HG02943 (cell line): ENCODE results near the gene SLIT1.
"Not testable (repeated sequence)": the region's sequence is repeated elsewhere in the genome, so short reads cannot be mapped to it uniquely, and the experiment has no call there.

ENCODE experiments used
- ATAC-seq: cut with Tn5 transposase; IDR thresholded peaks from one replicate; pipeline ENCODE4 v1.9.1; 2021; ENCODE audit warnings: mild to moderate bottlenecking, low read depth, moderate library complexity; ENCODE audit not compliant: unreplicated experiment

SLIT1 gene

DNA sequence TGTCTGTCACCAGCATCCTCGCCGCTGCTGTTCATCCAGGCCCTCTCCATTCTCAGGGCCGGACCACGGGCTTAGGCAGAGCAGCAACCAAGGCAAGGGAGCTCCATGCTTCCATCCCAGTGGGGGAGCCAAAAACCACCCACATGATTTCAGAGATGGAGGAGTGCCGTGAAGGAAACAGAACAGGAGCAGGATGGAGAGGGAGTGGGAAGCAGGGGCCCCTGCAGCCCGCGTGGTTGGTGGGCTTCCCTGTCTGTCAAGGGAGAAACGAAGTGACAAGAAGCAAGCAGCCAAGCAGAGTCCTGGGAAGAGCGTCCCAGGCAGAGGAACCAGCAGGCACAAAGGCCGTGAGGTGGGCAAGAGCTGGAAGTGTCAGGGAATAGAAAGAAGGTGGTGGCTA lies 95.7 kb downstream of the SLIT1 start:
- no peak for ATAC-seq

DNA sequence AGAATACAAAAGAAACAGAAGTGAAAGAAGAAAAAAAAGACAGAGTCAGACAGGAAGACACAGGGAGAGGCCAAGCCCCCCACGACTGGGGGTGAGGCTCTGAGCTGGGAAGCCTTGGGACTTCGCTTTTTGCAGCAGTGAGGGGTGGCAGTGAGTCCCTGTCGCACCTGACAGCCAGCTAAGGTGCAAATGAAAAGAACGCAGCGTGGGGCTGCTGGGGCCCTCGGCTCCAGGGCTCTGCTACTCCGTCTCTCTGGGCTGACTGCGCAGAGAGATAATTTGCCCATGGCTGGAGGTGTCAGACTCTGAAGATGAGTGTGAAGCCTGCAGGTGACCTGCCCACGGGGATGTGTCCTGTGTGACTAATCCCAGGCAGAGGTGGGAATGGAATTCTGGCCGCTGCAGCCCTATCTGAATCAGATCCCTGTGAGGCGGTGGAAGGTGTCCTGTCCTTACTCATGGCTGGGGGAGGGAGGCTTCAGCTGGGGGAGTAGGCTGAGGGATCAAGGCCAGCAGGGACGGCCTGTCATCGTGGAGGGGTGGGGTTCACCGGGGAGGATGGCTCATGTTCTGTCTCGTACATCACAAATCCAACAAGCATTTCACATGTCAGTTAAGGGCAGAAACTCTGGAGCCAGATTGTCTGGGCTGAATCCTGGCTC lies 96.4 kb downstream of the SLIT1 start:
- no peak for ATAC-seq

DNA sequence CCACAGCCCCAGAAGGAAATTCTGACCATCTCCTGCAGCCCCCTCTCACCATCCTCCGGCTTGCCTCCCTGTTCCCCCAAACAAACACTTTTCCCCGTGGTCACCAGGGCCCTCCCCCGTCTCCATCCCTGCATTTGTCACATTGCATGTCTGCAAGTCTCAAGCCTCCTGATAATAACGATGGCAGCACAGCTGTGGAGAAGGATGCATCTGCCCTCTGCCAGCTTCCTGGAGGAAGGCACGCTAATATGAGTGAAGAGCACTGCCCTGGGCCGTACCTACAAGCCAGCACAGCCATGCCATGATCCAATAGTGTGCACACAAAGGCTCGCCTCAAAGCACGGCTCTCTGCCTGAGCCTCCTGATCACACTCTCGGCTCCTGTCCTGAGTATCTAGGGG lies 98.5 kb downstream of the SLIT1 start:
- ATAC-seq: no peak

DNA sequence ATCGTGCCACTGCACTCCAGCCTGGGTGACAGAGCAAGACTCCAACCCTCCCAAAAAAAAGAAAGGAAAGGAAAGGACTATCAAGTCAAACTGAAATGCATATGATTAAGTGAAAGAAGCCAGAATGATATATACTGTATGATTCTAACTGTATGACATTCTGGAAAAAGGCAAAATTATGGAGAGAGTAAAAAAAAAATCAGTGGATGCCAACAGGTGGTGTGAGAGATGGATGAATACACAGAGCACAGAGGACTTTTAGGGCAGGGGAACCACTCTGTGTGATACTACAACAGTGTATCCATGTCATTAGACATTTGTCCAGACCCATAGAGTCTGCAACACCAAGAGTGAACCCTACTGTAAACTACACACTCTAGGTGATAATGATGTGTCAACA lies 99.2 kb downstream of the SLIT1 start:
- ATAC-seq: no peak

DNA sequence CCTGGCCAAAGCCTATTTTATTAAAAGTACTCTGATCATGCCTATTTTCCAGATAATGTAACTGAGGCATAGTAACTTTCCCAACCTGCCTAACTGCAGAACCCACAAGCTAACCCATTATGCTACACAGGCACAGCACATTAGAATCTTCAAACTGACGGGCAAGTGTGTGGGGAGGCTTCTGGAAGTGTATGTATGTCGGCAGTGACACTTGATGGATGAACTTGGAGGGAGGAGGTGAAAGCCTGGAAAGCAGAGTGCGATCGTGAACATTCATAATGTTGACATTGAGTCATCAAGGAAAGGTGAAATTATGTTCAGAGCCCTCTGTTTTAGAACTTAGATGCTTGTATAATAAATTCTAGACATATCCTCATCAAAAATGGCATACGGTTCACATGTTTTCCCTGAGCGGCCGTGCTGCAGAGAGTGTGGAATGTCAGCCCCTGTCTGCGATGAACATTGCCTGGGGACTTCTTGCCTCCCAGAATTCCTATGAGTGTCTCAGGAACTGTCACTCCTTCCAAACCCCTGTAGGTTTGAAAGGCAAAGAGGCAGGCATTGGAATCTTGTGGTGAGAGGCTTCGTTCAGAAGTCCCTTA lies 102.4 kb downstream of the SLIT1 start:
- no peak for ATAC-seq

DNA sequence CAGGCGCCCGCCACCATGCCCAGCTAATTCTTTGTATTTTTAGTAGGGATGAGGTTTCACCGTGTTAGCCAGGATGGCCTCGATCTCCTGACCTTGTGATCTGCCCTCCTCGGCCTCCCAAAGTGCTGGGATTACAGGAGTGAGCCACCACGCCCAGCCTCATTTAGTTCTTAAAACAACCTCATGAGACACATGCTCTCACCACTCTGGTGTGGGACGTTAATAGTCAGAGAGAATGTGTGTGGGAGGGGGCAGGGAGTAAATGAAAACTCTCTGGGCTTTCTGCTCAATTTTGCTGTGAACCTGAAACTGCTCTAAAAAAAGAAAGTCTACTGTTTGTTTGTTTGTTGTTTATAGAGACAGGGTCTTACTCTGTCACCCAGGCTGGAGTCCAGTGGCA lies 103.2 kb downstream of the SLIT1 start:
- not testable (repeated sequence) for ATAC-seq

DNA sequence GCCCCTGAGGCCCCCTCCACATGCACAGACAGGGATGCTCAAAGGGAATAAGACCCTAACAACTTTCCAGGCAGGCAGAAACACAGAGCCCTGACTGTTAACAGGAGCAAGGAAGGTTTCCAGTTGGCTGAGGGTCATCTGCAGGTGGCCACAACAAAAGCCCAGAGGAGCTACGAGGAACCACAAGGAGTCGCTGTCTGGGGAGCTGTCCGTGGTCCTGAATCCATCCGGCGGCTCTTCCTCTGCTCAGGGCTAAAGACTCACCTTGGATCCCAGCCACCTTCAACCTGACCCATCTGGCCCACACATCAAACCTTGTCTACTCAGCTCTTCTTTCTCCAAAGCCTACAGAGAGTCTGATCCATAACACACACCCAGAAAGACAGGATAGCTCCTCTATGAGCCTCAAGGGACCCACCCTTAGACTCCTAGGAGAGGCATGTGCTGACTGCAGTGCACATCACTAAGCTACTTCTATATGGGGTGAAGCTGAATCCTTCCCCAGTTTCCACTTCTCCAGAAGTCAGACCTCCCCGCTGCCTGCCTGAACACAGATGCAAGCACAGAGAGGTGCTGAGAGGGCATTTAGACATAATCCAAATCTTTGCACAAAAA lies 104.0 kb downstream of the SLIT1 start:
- ATAC-seq: no peak

DNA sequence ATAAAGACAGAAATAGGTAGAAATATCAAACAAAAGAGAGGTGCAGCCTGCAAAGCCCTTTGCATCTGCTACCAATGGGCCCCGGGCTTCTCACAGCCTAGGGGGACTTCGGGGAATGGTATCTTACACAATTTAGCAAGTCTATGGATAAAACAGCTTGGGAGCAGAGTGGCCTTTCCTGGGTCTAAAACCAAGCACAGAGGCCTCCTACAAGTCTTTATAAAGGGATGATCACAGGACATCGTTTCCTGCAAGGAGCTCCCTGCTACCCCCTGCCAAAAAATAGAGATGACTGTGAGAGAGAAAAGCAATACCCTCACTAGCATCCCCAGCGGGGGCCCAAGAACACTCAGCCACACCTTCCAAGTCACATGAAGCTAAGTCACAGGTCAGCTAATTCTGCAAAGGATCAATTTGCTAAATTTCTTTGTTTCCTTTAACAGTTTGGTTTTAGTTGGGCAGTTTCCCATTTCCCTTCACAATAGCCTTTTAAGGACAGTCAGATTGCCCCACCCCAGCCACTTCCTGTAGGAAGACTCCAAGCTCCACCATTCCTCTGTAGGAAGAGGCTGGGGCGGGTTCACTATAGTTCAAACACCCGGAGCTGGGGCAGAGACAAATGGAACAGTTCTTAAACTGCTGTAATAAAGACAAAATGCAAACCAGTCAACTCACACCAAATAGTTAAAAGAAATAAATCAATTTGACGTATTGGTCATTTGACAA lies 105.5 kb downstream of the SLIT1 start:
- ATAC-seq: no peak

DNA sequence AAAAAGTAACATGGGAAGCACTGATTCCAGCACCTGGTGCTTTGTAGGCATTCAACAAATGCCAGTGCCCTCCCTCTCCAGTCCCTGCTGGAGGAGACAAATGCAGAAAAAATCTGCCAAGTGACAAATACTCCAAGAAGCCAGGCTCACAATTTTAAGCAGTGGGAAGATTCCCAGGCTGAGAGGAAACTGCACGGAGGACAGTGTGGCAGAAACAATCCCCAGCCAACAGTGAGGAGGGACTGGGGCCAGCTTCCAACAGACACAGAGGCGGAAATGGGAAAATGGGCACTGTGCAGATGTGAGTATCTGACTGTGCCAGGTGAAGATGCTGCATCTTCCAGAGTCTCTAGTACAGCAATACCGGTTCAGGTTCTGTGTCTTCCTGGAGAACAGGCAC lies 106.3 kb downstream of the SLIT1 start:
- ATAC-seq: no peak

DNA sequence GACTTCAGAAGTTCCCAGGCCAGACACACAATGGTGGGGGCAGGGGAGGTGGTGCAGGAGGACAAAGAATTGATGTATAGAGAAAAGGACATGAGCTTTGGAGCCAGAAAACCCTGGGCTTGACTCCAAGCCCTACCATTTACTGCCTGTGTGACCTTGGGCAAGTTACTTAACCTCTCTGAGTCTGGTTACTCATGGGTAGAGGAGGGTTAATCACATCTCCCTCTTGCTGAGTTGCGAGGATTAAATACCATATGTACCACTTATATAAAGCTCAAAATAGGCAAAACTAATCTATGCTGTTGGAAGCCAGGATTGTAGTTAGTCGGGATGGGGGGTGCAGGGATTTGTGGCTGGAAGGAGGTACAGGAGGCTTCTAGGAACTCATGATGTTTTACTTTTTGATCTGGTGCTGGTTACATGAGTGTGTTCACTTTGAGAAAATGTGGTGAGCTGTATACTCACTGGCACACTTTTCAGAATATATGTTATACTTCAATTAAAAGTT lies 106.8 kb downstream of the SLIT1 start:
- ATAC-seq: no peak

DNA sequence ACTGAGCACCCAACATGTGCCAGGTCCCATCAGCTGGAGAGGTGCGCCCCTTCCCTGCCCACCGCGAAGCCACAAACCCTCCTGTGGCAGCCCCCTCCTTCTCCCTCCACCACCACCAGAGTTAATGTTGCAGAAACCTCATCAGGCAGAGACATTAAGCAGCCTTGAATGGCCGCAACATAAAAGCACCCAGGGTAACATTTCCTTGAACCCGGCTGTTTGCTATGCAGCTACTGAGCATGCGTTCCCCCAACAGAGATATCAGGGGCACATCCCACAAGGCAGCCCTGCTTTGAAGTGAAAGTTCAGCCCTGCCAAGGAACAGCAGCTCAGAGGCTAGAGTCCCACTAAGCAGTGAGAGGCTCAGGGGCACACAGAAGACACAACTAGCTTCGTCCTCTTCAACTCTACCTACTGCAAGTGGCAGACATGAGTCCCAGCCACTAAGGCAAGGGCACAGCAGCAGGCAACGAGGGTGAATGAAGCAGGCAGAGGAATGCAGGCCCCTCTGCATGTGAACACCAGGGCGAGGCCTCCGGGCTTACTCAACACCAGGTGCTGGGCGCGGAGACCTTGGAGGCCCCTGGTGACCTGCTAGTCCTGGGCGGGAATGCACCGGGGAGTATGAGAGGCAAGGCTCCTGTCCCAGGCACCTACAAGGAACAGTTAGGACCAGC lies 107.4 kb downstream of the SLIT1 start:
- ATAC-seq: no peak

DNA sequence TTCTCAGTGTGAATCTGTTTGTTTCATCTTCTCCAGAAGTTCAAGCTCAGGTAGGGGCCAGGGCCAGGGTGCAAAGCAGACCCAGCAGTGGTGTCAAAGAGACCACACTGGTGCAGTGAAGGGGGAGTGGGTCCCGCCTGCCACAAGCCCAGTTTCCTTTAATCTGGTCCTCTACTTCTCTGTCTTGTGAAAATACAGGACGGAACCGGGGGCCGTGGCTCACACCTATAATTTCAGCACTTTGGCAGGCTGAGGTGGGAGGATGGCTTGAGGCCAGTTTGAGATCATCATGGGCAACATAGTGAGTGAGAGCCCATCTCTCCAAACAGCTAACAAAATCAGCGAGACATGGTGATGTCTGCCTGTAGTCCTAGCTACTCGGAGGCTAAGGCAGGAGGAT lies 109.0 kb downstream of the SLIT1 start:
- no peak for ATAC-seq

DNA sequence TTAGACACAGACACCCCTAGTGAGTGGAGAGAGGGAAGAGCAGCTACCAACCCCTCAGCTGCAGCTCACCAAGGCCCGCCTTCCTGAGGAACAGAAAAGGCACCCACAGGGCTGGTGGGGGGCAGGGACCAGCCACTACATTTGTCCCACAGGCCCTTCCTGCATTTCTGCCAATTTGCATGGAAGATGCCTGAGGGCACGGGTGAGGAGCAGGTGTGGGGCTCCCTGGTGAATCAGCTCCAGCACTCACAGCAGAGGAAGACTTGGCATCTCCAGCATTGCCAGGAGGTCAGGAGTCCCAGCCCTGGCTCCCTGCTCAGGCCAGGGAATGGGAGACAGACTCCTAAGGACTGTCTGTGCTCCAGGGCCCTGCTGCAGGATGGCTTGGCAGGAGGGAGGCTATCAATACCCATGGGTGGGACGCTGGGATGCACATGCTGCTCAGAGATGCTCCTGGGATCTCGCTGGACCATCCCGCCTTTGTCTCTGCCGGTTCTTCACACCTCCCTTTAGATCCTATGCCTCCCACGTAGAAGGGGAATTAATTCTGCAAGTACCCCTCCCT lies 109.7 kb downstream of the SLIT1 start:
- ATAC-seq: no peak

DNA sequence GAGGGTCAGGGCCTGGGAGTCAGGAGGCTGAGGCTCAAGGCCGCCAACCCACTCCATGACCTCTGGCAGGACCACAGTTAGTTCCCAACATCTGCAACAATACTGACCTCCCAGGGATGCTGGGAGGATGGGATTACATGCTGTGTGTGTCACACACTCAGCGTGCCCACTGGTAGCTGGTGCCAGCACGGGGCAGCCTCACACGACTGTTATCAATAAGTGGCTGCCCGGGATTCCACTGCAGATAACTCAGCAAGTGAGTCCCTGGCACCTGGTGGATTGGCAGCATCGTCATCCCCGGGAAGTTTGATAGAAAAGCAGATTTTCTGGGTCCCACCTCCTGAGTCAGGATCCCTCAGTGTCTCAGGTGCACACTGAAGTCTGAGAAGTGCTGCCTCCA lies 110.3 kb downstream of the SLIT1 start:
- no peak for ATAC-seq

DNA sequence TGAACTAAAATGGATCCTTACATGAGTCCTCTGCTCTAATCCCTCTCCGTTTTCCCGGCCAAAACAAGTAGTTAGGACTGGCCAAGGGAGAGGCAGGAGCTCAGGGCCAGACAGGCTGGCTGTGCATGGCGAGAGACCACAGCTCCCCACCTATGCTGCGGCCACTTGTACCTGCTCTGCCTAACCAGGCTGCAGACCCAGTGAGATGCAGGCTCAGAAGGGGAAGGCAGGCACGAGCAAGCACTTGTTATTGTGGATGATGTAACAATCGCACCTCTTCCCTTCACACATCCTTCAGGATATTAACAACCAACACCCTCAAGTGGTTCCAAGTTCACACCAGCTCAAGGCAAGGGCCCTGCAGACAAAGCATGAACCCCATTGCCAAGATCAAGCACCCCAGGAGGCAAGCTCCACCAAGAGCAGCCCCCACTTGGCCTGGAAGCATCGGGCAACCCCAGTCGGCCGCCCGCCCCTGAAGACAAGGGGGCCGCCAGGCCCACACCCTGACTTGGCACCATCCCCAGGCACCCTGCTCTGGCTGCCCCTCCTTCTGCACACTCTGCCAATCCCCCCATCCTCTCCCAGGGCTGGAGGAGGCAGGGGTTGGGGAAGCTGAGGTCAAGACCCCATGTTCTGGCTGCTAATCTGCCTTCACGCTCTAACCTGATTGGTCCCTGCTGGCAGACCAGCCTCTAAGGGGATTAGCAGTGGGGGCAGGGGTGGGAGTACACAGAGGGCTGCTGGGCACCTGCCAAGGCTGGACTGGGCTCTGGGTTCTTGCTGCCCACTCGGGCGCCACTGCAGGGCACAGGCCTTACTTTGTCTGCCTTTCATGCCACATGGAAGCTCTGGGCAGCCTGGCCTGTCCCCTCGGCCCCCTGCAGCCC lies 111.3 kb downstream of the SLIT1 start:
- no peak for ATAC-seq

DNA sequence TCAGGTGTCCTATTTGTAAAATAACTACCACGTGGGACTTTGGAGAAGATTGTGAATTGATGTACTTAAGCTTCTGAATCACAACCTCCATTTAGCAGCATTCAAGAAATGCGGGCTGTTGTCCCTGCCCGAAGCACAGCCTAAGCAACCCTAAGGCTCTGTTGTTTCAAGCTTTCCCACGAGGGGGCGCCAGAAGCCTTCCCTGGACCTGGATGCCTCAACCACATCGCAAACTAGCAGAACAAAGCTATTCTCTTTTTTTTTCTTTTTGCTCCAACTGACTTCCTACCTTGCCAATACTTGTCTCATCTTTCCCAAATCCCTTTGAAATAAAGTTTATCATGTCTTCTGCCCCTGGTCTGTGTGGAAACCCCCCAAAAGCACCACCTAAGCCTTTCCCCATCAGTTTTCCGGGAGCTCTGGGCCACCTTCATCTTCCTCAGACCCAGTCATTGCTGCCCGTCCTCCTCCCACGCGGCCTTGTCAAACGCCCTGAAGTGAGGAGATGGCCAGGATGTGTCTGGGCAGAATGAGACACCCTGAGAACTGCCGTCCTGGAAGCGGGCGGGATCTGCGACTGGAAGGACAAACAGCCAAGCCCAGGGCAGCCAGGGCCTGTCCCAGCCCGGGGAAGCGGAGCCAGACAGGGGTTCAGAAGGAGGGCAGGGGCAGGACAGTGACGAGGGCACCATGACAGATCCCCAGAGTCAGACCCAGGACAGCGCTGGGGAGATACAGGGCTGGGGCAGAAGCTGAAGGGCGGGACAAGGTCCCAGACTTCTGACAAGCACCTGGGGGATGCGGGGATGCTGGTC lies 112.7 kb downstream of the SLIT1 start:
- ATAC-seq: no peak

DNA sequence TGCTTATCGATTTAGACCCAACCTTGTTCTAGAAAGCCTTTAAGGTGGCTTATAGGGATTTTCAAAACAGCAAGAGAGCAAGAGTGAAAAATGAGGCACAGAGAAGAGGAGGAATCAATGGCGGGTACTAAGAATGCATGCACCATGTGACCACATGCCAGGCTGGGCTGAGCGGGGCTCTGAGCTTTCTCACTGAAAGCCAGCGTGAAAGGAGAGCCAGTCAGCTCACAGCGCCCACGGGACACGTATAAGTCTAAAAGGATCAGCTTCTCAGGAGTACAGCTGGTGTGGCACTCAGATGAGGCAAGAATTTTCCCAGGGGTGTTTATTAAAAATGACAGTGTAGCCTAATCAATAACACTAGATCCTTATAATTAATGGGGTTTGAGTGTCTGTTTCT lies 114.3 kb downstream of the SLIT1 start:
- no peak for ATAC-seq

DNA sequence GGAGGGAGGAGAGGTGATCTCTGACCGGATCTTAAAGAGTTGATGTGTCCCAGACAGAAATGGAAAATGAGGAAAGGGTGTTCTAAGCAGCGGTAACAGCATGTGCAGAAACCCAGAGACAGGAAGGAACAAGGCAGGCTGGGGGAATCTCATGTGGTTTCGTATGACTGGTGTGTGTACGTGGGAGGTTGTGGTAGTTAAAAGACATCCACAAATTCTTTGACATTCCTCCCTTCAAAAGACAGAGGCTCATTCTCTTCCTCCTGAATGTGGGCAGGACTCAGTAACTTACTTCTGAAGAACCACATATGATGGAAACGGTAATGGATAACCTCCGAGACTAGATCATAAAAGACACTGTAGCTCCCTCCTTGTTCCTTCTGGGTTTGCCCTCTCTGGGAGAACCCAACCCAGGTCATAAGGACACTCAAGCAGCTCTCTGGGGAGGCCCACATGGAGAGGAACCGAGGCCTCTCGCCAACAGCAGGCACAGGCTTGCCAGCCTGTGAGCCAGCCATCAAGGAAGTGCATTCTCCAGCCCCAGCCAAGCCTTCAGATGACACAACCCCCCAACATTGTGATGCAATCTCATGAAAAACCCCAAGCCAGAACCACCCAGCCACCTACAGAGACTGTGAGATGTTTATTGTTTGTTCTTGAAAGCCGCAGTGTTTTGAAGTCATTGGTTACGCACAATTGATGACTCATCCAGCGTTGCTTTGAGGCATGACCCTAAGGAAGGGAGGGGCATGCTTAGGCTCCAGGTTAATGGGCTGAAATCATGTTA lies 116.0 kb downstream of the SLIT1 start:
- no peak for ATAC-seq
